GM10266 (cell line): ENCODE data around the gene AUTS2.

Experiments
- DNase-seq: peaks from one replicate; pipeline ENCODE4 v3.0.0; 2012; ENCODE audit errors: extremely low spot score
- TF ChIP-seq, protein P1 (sequence below): IDR thresholded peaks from 2 replicates; pipeline ENCODE4 v1.5.1; 2012; ENCODE audit warnings: mild to moderate bottlenecking, low read depth; ENCODE audit not compliant: control insufficient read depth, insufficient read depth; ENCODE audit errors: missing control alignments

AUTS2 gene

DNA sequence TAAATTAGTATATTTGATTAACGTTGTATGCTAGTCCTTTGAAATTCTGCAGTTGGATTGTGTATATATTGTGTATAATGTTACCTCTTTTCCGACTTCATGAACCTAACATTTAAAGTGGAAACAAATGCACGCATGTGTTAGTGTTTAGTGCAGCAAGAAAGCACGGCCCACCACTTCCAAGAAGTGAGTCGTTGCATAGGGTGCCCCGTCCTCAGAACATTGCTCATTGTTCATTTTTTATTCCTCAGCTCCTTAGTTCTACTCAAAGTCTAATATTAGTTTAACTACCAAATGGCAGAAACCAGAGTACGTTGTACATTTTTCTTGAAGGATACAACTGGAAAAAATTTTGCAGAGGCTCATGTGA, 407.6 kb downstream of the AUTS2 start:
- no peak for DNase-seq
- TF ChIP-seq, protein P1, sequence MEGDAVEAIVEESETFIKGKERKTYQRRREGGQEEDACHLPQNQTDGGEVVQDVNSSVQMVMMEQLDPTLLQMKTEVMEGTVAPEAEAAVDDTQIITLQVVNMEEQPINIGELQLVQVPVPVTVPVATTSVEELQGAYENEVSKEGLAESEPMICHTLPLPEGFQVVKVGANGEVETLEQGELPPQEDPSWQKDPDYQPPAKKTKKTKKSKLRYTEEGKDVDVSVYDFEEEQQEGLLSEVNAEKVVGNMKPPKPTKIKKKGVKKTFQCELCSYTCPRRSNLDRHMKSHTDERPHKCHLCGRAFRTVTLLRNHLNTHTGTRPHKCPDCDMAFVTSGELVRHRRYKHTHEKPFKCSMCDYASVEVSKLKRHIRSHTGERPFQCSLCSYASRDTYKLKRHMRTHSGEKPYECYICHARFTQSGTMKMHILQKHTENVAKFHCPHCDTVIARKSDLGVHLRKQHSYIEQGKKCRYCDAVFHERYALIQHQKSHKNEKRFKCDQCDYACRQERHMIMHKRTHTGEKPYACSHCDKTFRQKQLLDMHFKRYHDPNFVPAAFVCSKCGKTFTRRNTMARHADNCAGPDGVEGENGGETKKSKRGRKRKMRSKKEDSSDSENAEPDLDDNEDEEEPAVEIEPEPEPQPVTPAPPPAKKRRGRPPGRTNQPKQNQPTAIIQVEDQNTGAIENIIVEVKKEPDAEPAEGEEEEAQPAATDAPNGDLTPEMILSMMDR = no peak

DNA sequence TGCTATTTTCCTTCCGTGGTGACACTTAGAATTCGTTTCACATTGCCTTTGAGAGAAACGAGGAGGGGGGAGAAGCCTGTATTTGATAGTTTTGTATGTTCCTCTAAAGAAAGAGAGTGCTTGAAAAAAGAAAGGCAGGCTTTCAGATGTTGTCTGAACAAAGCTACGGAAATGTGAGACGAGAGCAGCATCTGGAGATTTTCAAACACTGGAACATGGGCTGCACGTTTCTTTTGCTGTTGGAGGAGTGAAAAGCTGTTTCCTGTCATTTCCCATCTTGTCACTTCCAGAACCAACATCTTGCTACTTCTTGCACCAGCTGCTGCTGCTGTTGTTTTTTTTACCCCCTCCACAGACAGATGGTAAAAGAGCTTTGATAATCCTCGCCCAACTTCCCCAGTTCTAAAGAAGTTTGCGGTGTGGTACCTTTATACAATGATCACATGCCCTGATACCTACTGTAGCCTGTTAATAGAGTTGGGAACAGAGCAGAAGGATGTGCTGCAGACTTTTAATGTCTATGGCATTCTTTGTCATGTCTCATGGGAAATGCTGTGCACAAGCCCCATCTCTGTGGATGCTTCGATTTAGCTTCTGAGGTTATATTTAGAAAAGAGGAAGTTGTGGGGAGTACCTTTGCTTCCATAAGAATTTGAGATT, 408.1 kb downstream of the AUTS2 start:
- TF ChIP-seq, protein P1 = no peak
- DNase-seq = no peak

DNA sequence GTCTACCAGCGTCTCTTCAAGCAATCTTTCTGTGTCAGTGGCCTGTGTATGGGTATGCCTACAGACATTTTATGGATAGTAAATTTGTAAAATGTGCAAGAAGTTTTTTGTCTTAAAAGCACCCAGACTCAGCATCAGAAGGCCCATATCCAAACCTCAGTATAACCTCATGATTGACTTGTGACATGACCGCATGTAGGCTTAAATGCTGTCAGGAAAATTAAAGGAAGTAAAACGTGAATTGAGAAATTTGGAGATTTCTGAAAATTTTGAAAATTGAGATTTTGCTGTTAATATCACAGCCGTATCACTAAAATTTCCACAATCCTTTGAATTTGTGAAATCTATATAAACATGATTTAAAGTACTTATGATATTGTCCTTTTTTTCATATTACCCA, 410.2 kb downstream of the AUTS2 start:
- no peak for DNase-seq
- TF ChIP-seq, protein P1 = no peak

DNA sequence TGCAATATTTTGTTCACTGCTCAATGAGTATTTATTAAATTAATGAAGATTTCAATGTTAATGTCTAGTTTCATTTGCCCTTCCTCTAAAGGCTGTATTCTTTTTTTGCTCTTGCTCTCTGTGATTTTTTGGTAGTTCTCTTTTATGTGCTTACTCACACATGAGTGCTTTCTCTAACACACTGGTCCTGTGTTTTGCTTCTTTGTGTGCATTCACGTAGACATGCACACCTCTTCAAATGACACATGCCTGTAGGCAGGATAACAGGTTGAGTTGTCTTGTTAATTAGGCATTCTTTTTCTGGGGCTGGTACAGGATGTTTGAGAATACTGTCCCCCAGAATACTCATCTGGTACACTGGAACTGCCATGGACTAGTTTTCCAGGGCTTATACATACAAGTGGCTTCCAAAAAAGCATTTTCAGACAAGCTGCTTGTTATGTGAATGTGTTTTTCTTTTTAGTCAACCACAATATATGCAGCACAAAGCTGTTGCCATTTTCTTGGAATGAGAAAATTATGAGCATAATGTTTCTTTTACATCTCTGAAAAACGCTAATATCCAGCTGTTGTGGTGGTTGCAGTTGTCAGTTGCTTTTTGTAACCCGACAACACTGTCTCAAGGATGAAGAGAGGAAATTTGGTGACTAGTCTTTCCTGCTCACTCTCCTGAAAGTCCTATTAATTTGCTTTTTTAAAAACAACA, 416.4 kb downstream of the AUTS2 start:
- DNase-seq = no peak
- TF ChIP-seq, protein P1 = no peak

DNA sequence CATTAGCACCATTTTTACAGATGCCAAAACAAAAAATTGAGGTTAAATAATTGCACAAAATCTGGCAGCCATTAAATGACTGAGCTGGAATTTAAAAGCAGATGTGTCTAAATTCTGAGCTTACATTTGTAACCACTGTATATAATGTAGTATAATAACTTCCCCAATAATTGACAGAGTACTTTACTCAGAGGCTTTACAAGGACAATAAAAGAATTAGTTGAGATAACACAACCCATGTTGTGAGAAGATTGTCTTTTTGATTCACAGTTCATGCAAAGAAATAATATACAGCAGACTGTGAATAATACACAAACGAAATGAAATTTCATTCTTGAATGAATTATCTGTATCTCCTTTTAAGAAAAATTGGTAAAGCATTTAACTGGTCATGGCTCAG, 417.1 kb downstream of the AUTS2 start:
- DNase-seq = no peak
- TF ChIP-seq, protein P1 = no peak

DNA sequence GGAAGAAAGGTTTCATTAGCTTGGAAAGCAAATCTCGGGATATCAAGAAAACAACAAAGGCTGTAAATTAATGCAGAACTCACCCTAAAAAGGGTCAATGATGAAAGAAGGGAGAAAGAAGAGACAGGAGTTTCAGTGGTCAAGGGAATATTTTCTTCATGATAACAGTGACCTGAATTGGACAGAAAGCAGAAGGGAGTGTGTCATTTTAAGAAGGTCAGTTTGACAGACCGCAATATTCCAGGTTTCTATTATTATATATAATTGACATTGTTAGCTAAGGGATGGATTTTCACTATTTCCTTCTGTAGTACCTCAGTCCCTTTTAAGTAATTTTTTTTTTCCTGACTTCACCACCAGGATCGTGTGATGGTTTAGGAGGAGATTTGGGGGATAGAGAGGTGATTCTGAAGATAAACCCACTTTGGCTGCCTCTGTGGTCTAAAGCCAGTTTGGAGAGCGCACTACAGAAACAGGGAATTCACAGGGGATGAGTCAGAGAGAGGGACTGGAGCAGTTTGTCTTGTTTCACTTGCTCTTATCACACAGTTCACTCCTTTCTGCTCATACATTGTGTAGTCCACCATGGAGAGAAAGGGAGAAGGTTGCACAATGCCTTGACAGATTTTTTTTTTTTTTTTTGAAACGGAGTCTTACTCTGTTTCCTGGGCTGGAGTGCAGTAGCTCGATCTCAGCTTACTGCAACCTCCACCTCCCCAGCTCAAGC, 417.9 kb downstream of the AUTS2 start:
- TF ChIP-seq, protein P1 = no peak
- DNase-seq = no peak

DNA sequence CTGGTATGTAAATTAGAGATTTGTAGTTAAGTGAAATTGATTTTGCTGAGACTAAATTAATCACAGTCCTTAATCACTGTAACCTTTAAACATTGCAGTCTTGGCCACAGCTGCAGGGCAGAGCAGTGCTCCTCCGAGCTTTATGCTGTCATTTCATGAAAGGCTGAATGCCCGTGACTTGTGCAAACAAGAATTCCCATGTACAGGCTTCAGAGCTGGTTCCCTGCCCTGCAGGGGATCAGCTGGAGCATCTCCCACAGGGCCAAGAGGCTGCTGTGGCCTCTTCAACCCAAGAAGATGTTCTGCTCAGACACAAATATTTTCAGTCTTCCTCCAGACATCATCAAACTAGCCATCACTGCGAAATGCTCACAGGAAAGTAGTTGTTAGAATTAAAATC, 419.1 kb downstream of the AUTS2 start:
- DNase-seq = no peak
- TF ChIP-seq, protein P1 = no peak
